HepG2 (cell line): ENCODE data around the gene RHBDD1. TPM values are rescaled to one million over a fixed set of nuclear protein-coding genes. Genes with fewer than 3 reads are reported as not detected.

Source experiments
- ATAC-seq: fragments of 200-7000 bp; cut with Tn5 transposase; 3 replicates; pipeline ENCODE4 v1.9.1; 2020; ENCODE audit warnings: mild to moderate bottlenecking, moderate library complexity
- BruUV-seq: library from RNA; stranded (reverse); fragments of 400-500 nt; replicated peaks from 2 replicates; lab custom pipeline; 2021; lab: Mats Ljungman, UMichigan
- CTCF ChIA-PET: fragments of 300-600 bp; formaldehyde crosslinking; extraction: SDS; loops from one replicate; lab custom pipeline; 2021; ENCODE audit warnings: low total read pairs, inconsistent platforms, low intra/inter-chr PET ratio; lab: Yijun Ruan, JAX
- POLR2A ChIA-PET: fragments of 350-600 bp; sonication (Branson Sonifier 250); formaldehyde crosslinking; loops from one replicate; lab custom pipeline; 2020; ENCODE audit warnings: antibody characterized with exemption, inconsistent platforms; lab: Yijun Ruan, JAX
- DNase-seq: peaks from one replicate; pipeline ENCODE4 v3.0.0-alpha.2; 2015; ENCODE audit warnings: low spot score
- FAIRE-seq: peaks from 3 replicates; lab custom pipeline; 2011; peaks lifted over from hg19 to GRCh38; lab: Jason Lieb, UNC
- H2AFZ ChIP-seq: one replicate; pipeline ENCODE4 v1.6.1; 2011; ENCODE audit warnings: low read length, inconsistent platforms
- H3K27ac ChIP-seq: fragments of 300-600 bp; 3 replicates; pipeline ENCODE4 v1.8.0; 2011; ENCODE audit warnings: mixed run types, mild to moderate bottlenecking, mixed read lengths, low read length, inconsistent platforms; ENCODE audit not compliant: insufficient read depth; ENCODE audit errors: extremely low read length
- H3K27me3 ChIP-seq, 2 experiments: fragments of 200-600 bp in 1 of 2; 2 replicates in 1 of 2; 3 replicates in 1 of 2; pipeline versions ENCODE4 v1.6.0 to v1.8.0; 2011; ENCODE audit warnings: low read length in 2 of 2, mild to moderate bottlenecking in 2 of 2, moderate library complexity in 2 of 2, inconsistent platforms in 1 of 2; ENCODE audit not compliant: insufficient read depth in 2 of 2, control insufficient read depth in 1 of 2
- H3K36me3 ChIP-seq, 2 experiments: fragments of 200-600 bp in 1 of 2; replicated peaks in 1 of 2; 2 replicates in 1 of 2; 3 replicates in 1 of 2; pipeline versions ENCODE4 v1.5.1 to v1.8.0; 2011; ENCODE audit warnings: low read length in 2 of 2, inconsistent platforms in 1 of 2; ENCODE audit not compliant: insufficient read depth in 2 of 2, control insufficient read depth in 1 of 2
- H3K4me1 ChIP-seq: 2 replicates; pipeline ENCODE4 v1.5.1; 2012; ENCODE audit warnings: low read length, inconsistent platforms; ENCODE audit not compliant: insufficient read depth
- H3K4me2 ChIP-seq: 2 replicates; pipeline ENCODE4 v1.6.0; 2011; ENCODE audit warnings: low read depth, low read length, inconsistent platforms
- H3K4me3 ChIP-seq, 3 experiments: fragments of 200-600 bp in 1 of 3; sonication (generic), shearing (Covaris generic) in 1 of 3; replicated peaks in 1 of 3; 2 replicates each; pipeline ENCODE4 v1.5.1; 2011 to 2016; ENCODE audit warnings: low read length in 3 of 3, inconsistent platforms in 2 of 3, low read depth in 2 of 3, mild to moderate bottlenecking in 2 of 3, control low read depth in 1 of 3, mixed read lengths in 1 of 3; ENCODE audit not compliant: insufficient read depth in 1 of 3
- H3K79me2 ChIP-seq: one replicate; pipeline ENCODE4 v1.6.1; 2011; ENCODE audit warnings: low read length, inconsistent platforms; ENCODE audit not compliant: insufficient read depth
- H3K9ac ChIP-seq: 2 replicates; pipeline ENCODE4 v1.6.0; 2011; ENCODE audit warnings: mild to moderate bottlenecking, low read depth, low read length, inconsistent platforms; ENCODE audit not compliant: insufficient read depth
- H3K9me3 ChIP-seq: 2 replicates; pipeline ENCODE4 v1.5.1; 2012; ENCODE audit warnings: mild to moderate bottlenecking, low read length
- H4K20me1 ChIP-seq: 2 replicates; pipeline ENCODE4 v1.6.0; 2011; ENCODE audit warnings: inconsistent platforms, mild to moderate bottlenecking, low read length, moderate library complexity; ENCODE audit not compliant: insufficient read depth
- AGO1 ChIP-seq: fragments of 200-400 bp; formaldehyde crosslinking; IDR thresholded peaks from 2 replicates; pipeline ENCODE4 v1.6.1; 2017; ENCODE audit warnings: mild to moderate bottlenecking, low read depth, low read length, moderate library complexity; ENCODE audit not compliant: poor library complexity, severe bottlenecking
- HNRNPUL1 ChIP-seq: fragments of 200-400 bp; formaldehyde crosslinking; IDR thresholded peaks from 2 replicates; pipeline ENCODE4 v1.6.1; 2017; ENCODE audit warnings: low read depth, mild to moderate bottlenecking, low read length, moderate library complexity
- KDM5A ChIP-seq: fragments of 200-600 bp; sonication (generic); IDR thresholded peaks from 2 replicates; pipeline ENCODE4 v1.7.0; 2018; ENCODE audit warnings: antibody characterized with exemption, mild to moderate bottlenecking, low read length, borderline replicate concordance
- MBNL3 ChIP-seq: fragments of 250-450 bp; sonication (Bioruptor Pico); conservative IDR thresholded peaks from 2 replicates; pipeline ENCODE4 v1.8.0; 2022; ENCODE audit warnings: mild to moderate bottlenecking, inconsistent platforms
- RAD51 ChIP-seq: fragments of 450-650 bp; IDR thresholded peaks from 2 replicates; pipeline ENCODE4 v1.6.1; 2016; ENCODE audit warnings: borderline replicate concordance
- RORA ChIP-seq: sonication (generic); formaldehyde crosslinking; IDR thresholded peaks from 2 replicates; pipeline ENCODE4 v1.5.0; 2020; ENCODE audit warnings: mild to moderate bottlenecking, missing genetic modification reagents, moderate library complexity
- SMYD3 ChIP-seq: sonication (generic); formaldehyde crosslinking; IDR thresholded peaks from 2 replicates; pipeline ENCODE4 v1.8.1; 2023; ENCODE audit warnings: mild to moderate bottlenecking, missing genetic modification reagents
- THAP11 ChIP-seq: IDR thresholded peaks from 2 replicates; pipeline ENCODE4 v1.6.1; 2016; ENCODE audit warnings: missing biosample characterization, missing genetic modification reagents
- WGBS: methylation state at CpG from one replicate; pipeline ENCODE4 v1.1.6; 2017; ENCODE audit warnings: low lambda C conversion rate; 5-methylcytosine and 5-hydroxymethylcytosine counted together
- in situ Hi-C: cut with HindIII; loops from 2 replicates; pipeline ENCODE4 v1.10.0; 2017; ENCODE audit warnings: low pct_unique_long_range_greater_than_20kb; ENCODE audit not compliant: extremely low pct_ligation_motif_present
- intact Hi-C: fragments of 100-400 bp; cut with micrococcal nuclease; formaldehyde crosslinking; loops from one replicate; pipeline ENCODE4 v1.10.0; 2022; ENCODE audit not compliant: unreplicated experiment
- polyA plus RNA-seq, 8 experiments: library from polyadenylated mRNA; depleted of rRNA in 3 of 8; stranded (reverse) in 7 of 8; unstranded in 1 of 8; fragments of >200 nt; fragmentation: Illumina TruSeq in 4 of 8; extraction: Trizol in 4 of 8; gene quantifications; 2 replicates each; pipeline versions ENCODE4 v1.2.1 to v1.2.3, GENCODE V29; 2011 to 2016; ENCODE audit warnings: low read depth in 4 of 8, missing spikeins in 1 of 8, mixed read lengths in 1 of 8; ENCODE audit not compliant: insufficient read depth in 1 of 8
- total RNA-seq, 5 experiments: library from RNA; depleted of rRNA; stranded (reverse); fragments of >200 nt; fragmentation: Illumina TruSeq; extraction: Trizol; gene quantifications; 2 replicates each; pipeline ENCODE4 v1.2.3, GENCODE V29; 2016; ENCODE audit warnings: low read depth in 1 of 5
- TF ChIP-seq, protein P1 (sequence below): sonication (generic); formaldehyde crosslinking; IDR thresholded peaks from 2 replicates; pipeline ENCODE4 v1.5.0; 2020; ENCODE audit warnings: missing genetic modification reagents
- TF ChIP-seq, protein P2 (sequence below): sonication (generic); formaldehyde crosslinking; IDR thresholded peaks from 2 replicates; pipeline ENCODE4 v1.4.0; 2020; ENCODE audit warnings: missing genetic modification reagents
- TF ChIP-seq, protein P3 (sequence below), 2 experiments: sonication (generic) in 1 of 2; formaldehyde crosslinking in 1 of 2; IDR thresholded peaks; 2 replicates each; pipeline versions ENCODE4 v1.6.1 to v1.9.0; 2014 to 2022; ENCODE audit warnings: antibody characterized with exemption in 1 of 2, borderline replicate concordance in 1 of 2, inconsistent platforms in 1 of 2, low read depth in 1 of 2, missing genetic modification reagents in 1 of 2

The RHBDD1 gene
- total and polyA plus RNA-seq, 2 of the 13 experiments (the other 11 are each of a cell fraction or from before 2014, with no cell fraction given) = 8.2 to 9.5 TPM

DNA sequence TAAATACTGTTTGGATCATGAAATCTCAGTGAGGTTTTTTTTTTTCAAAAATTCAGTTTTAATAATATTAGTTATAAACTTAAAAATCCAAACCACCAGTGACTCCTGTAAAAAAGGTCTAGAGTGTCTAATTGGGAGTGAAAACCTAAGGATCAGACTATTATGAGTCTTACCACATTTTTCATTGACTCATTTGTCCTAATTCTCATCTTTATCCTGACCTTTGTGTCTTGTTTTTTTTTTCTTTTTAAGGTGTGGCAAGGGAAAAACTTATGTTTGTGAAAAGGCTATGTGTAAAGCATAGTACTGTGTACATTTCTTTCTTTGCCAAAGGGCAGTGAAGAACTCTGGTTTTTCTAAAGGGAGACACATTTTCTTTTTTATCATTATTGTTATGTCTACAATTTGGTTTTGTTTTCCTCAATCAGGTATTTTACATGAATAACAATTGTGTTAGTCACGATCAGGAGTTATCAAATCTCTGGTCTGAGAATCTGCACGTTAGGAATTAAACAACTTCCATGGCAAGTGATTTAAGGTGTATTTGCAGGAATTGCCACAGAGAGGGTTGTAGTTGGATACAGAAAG, 52.6 kb downstream of the RHBDD1 start:
- no TSS peak for BruUV-seq
- ChIA-PET CTCF (no interaction called here), POLR2A (no interaction called here)
- Histone ChIP-seq H3K79me2 (no peaks in the 10 kb centered on the region), H3K4me1 (no peaks in the 10 kb centered on the region), H3K4me2 (no peak overlapping the region), H3K4me3 (no peak overlapping the region), H4K20me1 (no peaks in the 10 kb centered on the region), H3K9ac (no peak overlapping the region), H3K36me3 (no peaks in the 10 kb centered on the region), H3K27ac (no peak overlapping the region), H3K27me3 (no peaks in the 10 kb centered on the region), H3K9me3 (no peaks in the 10 kb centered on the region), H2AFZ (no peak overlapping the region)
- FAIRE-seq (no peak), ATAC-seq (no peak), DNase-seq (no peak)
- intact Hi-C loops = no loop called here
- in situ Hi-C loops = no loop called here
- TF ChIP-seq SMYD3 (CRISPR knock-in tag) = no peak
- no peak for TF ChIP-seq MBNL3
- no peak for TF ChIP-seq RAD51
- no peak for TF ChIP-seq AGO1
- no peak for TF ChIP-seq THAP11 (CRISPR knock-in tag)
- no peak for TF ChIP-seq KDM5A
- TF ChIP-seq RORA = no peak
- TF ChIP-seq, protein P1, sequence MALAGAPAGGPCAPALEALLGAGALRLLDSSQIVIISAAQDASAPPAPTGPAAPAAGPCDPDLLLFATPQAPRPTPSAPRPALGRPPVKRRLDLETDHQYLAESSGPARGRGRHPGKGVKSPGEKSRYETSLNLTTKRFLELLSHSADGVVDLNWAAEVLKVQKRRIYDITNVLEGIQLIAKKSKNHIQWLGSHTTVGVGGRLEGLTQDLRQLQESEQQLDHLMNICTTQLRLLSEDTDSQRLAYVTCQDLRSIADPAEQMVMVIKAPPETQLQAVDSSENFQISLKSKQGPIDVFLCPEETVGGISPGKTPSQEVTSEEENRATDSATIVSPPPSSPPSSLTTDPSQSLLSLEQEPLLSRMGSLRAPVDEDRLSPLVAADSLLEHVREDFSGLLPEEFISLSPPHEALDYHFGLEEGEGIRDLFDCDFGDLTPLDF (CRISPR knock-in tag) = no peak
- TF ChIP-seq, protein P2, sequence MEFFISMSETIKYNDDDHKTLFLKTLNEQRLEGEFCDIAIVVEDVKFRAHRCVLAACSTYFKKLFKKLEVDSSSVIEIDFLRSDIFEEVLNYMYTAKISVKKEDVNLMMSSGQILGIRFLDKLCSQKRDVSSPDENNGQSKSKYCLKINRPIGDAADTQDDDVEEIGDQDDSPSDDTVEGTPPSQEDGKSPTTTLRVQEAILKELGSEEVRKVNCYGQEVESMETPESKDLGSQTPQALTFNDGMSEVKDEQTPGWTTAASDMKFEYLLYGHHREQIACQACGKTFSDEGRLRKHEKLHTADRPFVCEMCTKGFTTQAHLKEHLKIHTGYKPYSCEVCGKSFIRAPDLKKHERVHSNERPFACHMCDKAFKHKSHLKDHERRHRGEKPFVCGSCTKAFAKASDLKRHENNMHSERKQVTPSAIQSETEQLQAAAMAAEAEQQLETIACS = no peak
- TF ChIP-seq, protein P3, sequence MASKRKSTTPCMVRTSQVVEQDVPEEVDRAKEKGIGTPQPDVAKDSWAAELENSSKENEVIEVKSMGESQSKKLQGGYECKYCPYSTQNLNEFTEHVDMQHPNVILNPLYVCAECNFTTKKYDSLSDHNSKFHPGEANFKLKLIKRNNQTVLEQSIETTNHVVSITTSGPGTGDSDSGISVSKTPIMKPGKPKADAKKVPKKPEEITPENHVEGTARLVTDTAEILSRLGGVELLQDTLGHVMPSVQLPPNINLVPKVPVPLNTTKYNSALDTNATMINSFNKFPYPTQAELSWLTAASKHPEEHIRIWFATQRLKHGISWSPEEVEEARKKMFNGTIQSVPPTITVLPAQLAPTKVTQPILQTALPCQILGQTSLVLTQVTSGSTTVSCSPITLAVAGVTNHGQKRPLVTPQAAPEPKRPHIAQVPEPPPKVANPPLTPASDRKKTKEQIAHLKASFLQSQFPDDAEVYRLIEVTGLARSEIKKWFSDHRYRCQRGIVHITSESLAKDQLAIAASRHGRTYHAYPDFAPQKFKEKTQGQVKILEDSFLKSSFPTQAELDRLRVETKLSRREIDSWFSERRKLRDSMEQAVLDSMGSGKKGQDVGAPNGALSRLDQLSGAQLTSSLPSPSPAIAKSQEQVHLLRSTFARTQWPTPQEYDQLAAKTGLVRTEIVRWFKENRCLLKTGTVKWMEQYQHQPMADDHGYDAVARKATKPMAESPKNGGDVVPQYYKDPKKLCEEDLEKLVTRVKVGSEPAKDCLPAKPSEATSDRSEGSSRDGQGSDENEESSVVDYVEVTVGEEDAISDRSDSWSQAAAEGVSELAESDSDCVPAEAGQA (IDR thresholded peaks at IDR 0.05; ENCODE audit: low read depth) = no peak
- TF ChIP-seq, protein P3 (CRISPR knock-in tag; IDR thresholded peaks at IDR 0.05; ENCODE audit: borderline replicate concordance) = no peak
- no peak for TF ChIP-seq HNRNPUL1
- 76% methylated on average over 2 of the region's 2 CpGs for WGBS
